Omental fat pad (tissue), 4 donors: ENCODE results near the gene CDC42EP2. TPM values are rescaled to one million over a fixed set of nuclear protein-coding genes. Genes with fewer than 3 reads are reported as not detected.

Source experiments
- ATAC-seq: fragments of 150-250 bp; one replicate; pipeline ENCODE4 v1.9.1; 2016; ENCODE audit warnings: mild to moderate bottlenecking, moderate library complexity; ENCODE audit not compliant: low FRiP score
- DNase-seq: peaks from one replicate; pipeline ENCODE4 v3.0.0-alpha.2; 2019; ENCODE audit warnings: low spot score
- CTCF ChIP-seq, 3 donors: fragments of 450-650 bp; IDR thresholded peaks; one replicate each; pipeline ENCODE4 v1.5.1; 2016 to 2017; ENCODE audit warnings: antibody characterized with exemption in 3 of 3, mild to moderate bottlenecking in 3 of 3, moderate library complexity in 2 of 3
- total RNA-seq, 4 donors: library from RNA; depleted of rRNA; stranded (reverse); fragments of >200 nt; gene quantifications; one replicate each; pipeline ENCODE4 v1.1.0, GENCODE V29; 2016

Gene CDC42EP2
- total RNA-seq, 4 donors from 2014 or later: 44.0 to 120 (median 68.6) TPM

- ATAC-seq: no peak
- no peak for TF ChIP-seq CTCF (IDR thresholded peaks at IDR 0.05)
- no peak for DNase-seq
These were observed 4.5 kb upstream of the CDC42EP2 start for GRCh38 chr11:65310215-65310614.

- TF ChIP-seq CTCF (IDR thresholded peaks at IDR 0.05): no peak
- DNase-seq (no peak), ATAC-seq (no peak)
These were observed 3.9 kb upstream of the CDC42EP2 start for GRCh38 chr11:65310736-65311135.

- ATAC-seq: peak; percentile 44
- DNase-seq: peak; percentile 73
- TF ChIP-seq CTCF (IDR thresholded peaks at IDR 0.05): no peak
These were observed 3.4 kb upstream of the CDC42EP2 start for GRCh38 chr11:65311170-65311678.

- ATAC-seq (peak; percentile 32), DNase-seq (peak; percentile 59)
- peak in 2 of 3 donors; percentile 55 to 82 for TF ChIP-seq CTCF (IDR thresholded peaks at IDR 0.05)
These were observed 669 bp downstream of the CDC42EP2 start for GRCh38 chr11:65315204-65315865.

- no peak for DNase-seq
- no peak for ATAC-seq
- TF ChIP-seq CTCF (IDR thresholded peaks at IDR 0.05): peak in 1 of 3 donors; percentile 1
These were observed 1.2 kb downstream of the CDC42EP2 start for GRCh38 chr11:65315866-65316226.

- ATAC-seq (peak; percentile 26), DNase-seq (no peak)
- no peak for TF ChIP-seq CTCF (IDR thresholded peaks at IDR 0.05)
These were observed 1.8 kb downstream of the CDC42EP2 start for GRCh38 chr11:65316227-65317024.
